Measurements from ENCODE around the gene HES3.
"Not testable (repeated sequence)": the region's sequence is repeated elsewhere in the genome, so short reads cannot be mapped to it uniquely, and the experiment has no call there.

The HES3 gene

DNA sequence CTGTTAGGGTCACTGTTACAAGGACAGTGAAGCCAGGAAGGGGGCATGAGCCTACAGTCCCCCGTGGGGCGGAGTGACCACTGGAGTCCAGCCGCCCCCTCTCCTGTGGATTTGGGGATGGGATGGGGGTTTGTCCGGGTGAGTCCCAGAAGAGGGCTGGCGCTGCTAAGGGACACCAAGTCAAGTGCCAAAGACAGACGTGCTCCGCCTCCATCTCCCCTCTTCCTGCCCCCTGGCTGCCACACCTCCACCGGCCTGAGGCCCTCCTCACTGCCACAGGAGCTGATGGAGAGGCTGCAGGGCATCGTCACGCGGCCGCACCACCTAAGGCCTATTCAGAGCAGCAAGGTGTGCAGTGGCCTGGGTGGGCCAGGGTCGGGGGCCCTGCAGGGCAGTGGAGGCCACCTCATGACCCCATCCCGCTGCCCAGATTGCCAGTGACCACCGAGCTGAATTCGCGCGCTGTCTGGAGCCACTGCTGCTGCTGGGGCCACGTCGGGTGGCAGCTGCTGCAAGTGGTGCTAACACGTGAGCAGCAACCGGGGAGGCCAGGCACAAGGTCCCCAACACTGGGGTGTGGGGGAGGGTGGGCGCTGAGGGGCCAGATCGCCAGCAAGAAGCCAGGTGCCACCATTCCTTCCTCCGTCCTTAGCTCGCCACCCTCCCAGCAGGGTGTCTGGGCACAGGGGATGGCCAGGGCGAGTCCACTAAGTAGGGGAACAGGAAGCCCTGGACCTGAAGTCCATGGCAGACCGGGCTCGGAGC is 33.2 kb upstream of the HES3 start:
- Mint-ChIP-seq H3K4me3 (no peak overlapping the region), H3K36me3 (no peaks in the 10 kb centered on the region), H3K4me1 (peaks cover 27% of the 10 kb centered on the region), H3K27me3 (peaks cover 70% of the 10 kb centered on the region), H3K9me3 (peaks cover 3% of the 10 kb centered on the region), H3K27ac (no peak overlapping the region)
- ATAC-seq: no peak

DNA sequence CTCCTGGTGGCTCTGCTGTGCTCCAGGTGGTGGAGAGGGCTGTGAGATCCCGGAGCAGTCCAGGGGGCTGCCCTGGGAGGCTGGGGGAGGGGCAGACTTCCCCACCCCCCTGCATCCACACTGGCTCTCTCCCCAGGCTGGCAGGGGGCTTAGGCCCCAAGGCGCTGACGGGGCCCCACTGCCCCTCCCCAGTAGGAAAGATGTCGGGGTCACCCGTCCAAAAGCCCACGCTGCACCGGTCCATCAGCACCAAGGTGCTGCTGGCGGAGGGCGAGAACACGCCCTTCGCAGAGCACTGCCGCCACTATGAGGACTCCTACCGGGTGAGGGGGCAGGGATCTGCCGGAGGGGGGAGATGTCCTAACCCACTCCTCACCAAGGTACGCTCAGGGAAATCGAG is 32.2 kb upstream of the HES3 start:
- H3K27me3 Mint-ChIP-seq: peaks cover 77% of the 10 kb centered on the region
- no peaks in the 10 kb centered on the region for H3K36me3 Mint-ChIP-seq
- H3K9me3 Mint-ChIP-seq: peaks cover 3% of the 10 kb centered on the region
- no peak for ATAC-seq
- H3K27ac Mint-ChIP-seq: no peak overlapping the region
- no peak overlapping the region for H3K4me3 Mint-ChIP-seq
- H3K4me1 Mint-ChIP-seq: peaks cover 25% of the 10 kb centered on the region

DNA sequence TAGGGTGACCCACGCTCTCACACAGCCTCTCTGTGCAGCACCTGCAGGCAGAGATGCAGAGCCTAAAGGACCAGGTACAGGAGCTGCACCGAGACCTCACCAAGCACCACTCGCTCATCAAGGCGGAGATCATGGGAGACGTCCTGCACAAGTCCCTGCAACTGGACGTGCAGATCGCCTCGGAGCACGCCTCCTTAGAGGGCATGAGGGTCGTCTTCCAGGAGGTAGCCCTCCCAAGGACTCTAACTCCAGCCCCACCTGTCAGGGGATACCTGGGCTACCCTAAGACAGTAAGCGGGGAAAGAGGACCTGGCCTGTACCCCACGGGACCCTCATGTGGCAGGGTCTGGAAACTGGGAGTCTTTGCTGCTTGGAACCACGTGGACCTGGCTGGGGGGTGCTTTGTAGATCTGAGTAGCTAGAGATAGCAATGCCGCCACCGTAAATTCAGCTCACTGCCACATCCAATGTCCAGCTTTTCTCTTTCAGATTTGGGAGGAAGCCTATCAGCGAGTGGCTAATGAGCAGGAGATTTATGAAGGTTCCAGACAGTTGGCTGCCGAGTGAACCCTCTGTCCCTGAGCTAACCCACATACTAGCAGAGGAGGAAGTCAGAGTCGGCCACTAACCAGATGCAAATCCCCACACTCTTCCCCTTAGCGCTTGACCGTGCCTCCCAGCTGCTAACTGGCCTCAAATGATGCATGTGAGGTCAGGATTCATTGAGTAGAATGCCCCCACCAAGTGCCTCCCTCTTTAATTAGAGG is 31.6 kb upstream of the HES3 start:
- Mint-ChIP-seq H3K4me3 (no peak overlapping the region), H3K27ac (no peak overlapping the region), H3K4me1 (peaks cover 23% of the 10 kb centered on the region), H3K9me3 (peaks cover 3% of the 10 kb centered on the region), H3K27me3 (peaks cover 77% of the 10 kb centered on the region), H3K36me3 (no peaks in the 10 kb centered on the region)
- ATAC-seq: no peak

DNA sequence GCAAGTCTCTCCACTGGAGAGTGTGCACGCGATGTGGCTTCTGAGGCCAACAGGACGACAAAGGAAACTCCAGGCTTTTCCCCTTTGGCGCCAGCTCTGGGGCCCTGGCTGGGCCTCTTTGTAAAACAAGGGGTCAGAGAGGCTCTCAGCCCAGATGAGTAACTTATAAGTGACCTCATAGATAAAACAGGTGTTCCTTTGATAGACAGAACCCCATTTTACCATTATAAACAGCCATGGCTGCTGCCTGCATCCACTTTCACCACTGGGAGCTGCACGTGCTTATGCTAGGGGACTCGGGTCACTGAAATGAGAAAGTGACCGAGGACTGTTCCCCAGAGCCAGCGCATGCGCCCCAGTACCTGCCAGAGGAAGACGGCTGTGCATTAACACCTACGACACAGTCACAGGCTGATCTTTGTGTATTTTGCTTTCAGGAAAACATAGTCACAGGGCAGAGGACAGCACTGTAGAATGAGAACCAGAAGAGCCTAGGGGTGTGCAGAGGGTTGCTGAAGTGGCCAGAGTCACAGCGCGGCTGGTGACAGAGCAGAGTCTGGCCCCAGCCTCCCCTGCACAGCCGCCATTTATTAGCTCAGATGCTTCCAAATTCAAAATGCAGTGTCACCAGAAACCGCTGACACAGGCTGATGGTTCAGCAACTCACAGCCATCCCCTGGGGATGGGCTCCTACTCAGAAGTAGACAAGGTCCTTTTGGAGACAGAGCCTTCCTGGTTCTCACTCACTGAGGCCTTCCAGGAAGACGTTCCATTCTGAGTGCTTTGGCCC is 25.4 kb upstream of the HES3 start:
- H3K4me1 Mint-ChIP-seq: peaks cover 15% of the 10 kb centered on the region
- H3K9me3 Mint-ChIP-seq: peaks cover 3% of the 10 kb centered on the region
- no peak overlapping the region for H3K27ac Mint-ChIP-seq
- ATAC-seq: no peak
- H3K27me3 Mint-ChIP-seq: peaks cover 50% of the 10 kb centered on the region
- no peak overlapping the region for H3K4me3 Mint-ChIP-seq
- peaks cover 31% of the 10 kb centered on the region for H3K36me3 Mint-ChIP-seq

DNA sequence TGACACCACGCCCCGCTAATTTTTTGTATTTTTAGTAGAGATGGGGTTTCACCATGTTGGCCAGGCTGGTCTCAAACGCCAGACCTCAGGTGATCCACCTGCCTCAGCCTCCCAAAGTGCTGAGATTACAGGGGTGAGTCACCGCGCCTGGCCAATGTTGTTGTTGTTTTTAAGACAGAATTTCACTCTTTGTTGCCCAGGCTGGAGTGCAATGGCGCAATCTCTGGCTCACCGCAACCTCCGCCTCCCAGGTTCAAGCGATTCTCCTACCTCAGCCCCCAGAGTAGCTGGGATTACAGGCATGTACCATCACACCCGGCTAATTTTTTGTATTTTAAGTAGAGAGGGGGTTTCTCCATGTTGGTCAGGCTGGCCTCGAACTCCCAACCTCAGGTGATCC is 24.3 kb upstream of the HES3 start:
- Mint-ChIP-seq H3K27me3 (peaks cover 44% of the 10 kb centered on the region), H3K4me1 (peaks cover 15% of the 10 kb centered on the region), H3K36me3 (peaks cover 42% of the 10 kb centered on the region)
- not testable (repeated sequence) for H3K27ac Mint-ChIP-seq, H3K4me3 Mint-ChIP-seq, ATAC-seq, H3K9me3 Mint-ChIP-seq

DNA sequence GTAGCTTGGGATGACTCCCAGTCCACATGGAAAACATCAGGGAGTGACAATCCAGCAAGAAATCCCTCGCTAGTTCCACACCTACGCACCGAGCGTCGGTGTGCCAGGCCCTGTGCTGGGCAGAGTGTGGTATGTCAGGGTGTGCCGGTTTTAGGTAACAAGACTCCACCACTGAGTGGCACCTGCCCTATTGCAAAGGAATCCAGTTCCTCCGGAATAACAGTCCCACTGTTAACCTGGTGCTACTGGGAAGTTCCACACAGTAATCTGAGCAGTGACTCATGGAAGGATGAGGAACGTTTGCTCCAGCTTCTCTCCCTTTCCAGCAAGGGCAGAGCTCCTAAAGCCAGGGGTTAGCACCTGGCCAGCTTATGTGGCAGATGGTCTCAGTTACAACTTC is 23.7 kb upstream of the HES3 start:
- H3K4me3 Mint-ChIP-seq: no peak overlapping the region
- H3K4me1 Mint-ChIP-seq: peaks cover 15% of the 10 kb centered on the region
- no peak overlapping the region for H3K27ac Mint-ChIP-seq
- no peaks in the 10 kb centered on the region for H3K9me3 Mint-ChIP-seq
- H3K27me3 Mint-ChIP-seq: peaks cover 38% of the 10 kb centered on the region
- H3K36me3 Mint-ChIP-seq: peaks cover 48% of the 10 kb centered on the region
- no peak for ATAC-seq

DNA sequence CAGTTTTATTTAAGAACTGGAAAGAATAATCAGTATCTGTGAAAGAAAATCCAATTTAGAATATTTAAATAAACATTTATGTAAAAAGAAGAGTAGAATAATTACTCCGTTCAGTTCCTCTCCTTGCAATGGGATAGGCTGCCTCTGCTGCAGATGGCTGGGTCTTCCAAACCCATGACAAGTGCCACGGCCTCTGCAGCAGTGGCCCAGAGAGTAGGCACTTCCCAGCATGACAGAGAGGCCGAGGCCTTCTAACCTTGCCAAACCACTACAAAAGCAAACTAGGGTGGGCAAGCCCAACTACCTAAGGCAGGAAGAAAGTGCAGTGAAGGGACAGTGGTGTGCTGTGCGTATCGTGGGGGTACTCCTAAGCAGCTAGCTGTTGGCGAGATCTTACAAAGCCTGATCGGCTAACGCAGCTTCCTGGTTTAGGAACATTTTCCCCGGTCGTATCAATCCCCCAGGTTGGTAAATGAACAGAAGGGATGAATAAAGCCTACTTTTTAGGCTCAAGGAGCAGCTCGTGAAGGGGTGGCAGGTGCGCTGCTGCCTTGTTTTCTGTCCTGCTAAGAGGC is 22.7 kb upstream of the HES3 start:
- Mint-ChIP-seq H3K27me3 (peaks cover 28% of the 10 kb centered on the region), H3K9me3 (no peaks in the 10 kb centered on the region), H3K27ac (no peak overlapping the region), H3K4me1 (peaks cover 15% of the 10 kb centered on the region), H3K4me3 (no peak overlapping the region), H3K36me3 (peaks cover 59% of the 10 kb centered on the region)
- ATAC-seq: no peak

DNA sequence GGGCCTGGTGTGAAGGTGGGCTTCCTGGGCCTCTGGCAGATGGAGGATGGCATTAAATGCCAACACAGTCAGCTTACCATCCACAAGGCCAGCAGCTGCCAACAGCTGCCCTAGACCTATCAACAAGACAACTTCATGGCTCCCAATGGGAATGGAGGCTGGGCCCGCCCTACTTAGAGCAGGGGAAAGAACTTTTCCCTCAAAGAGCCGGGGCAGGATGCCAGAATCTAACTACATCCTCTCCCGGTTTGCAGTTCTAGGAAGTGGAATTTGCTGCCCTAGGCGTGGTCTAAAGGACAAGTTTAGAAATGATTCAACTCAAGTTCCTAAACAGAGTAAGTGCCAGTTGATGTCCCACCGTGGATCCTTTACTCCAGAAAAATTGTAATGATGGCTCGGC is 21.3 kb upstream of the HES3 start:
- Mint-ChIP-seq H3K36me3 (peaks cover 62% of the 10 kb centered on the region), H3K9me3 (no peaks in the 10 kb centered on the region)
- ATAC-seq: no peak

DNA sequence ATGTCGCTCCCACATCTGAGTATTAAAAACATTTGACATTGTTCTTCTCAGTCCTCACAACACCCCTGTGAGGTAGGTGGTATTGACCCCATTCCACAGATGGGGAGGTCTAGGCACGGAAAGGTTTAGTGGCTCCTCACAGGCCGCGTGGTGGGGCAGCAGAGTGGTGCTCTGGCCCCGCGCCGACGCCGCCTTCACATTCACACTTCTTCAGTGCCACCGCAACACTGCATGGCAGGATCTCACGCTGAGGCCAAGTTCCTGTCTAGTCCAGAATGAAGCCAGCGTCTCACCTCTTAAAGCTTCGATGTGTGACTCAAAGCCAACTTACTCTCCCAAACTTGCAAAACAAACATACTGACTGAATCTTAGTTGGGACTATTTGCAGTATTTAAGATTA is 20.4 kb upstream of the HES3 start:
- no peak for ATAC-seq
- Mint-ChIP-seq H3K9me3 (no peaks in the 10 kb centered on the region), H3K27ac (no peak overlapping the region), H3K4me1 (peaks cover 5% of the 10 kb centered on the region), H3K27me3 (peaks cover 5% of the 10 kb centered on the region), H3K36me3 (peaks cover 62% of the 10 kb centered on the region), H3K4me3 (no peak overlapping the region)

More for the DNA sequence above, 21.3 kb upstream of the HES3 start:
- Mint-ChIP-seq H3K27ac (no peak overlapping the region), H3K27me3 (peaks cover 14% of the 10 kb centered on the region), H3K4me3 (no peak overlapping the region), H3K4me1 (peaks cover 12% of the 10 kb centered on the region)

DNA sequence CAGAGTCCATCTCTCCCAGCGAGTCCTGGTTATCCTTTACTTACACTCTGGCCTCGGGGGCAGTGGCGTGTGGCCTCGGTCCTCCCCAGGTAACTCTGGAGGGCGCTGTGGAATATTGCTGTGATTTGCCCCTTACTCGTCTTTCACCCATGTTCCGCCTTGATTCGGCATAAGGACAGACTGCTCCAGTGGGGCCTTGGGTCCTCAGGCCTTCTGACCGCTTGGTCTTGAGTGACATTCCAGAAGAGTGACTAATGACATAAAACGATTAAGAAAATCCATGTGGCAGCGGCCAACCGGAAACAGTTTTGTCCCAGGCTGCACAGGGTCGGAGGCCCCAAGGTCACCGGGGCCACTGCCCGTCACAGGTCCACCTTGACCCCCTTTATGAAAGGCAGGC is 19.3 kb upstream of the HES3 start:
- peaks cover 65% of the 10 kb centered on the region for H3K36me3 Mint-ChIP-seq
- no peak for ATAC-seq
- no peak overlapping the region for H3K4me3 Mint-ChIP-seq
- no peaks in the 10 kb centered on the region for H3K9me3 Mint-ChIP-seq
- H3K4me1 Mint-ChIP-seq: no peaks in the 10 kb centered on the region
- H3K27me3 Mint-ChIP-seq: no peaks in the 10 kb centered on the region
- no peak overlapping the region for H3K27ac Mint-ChIP-seq

DNA sequence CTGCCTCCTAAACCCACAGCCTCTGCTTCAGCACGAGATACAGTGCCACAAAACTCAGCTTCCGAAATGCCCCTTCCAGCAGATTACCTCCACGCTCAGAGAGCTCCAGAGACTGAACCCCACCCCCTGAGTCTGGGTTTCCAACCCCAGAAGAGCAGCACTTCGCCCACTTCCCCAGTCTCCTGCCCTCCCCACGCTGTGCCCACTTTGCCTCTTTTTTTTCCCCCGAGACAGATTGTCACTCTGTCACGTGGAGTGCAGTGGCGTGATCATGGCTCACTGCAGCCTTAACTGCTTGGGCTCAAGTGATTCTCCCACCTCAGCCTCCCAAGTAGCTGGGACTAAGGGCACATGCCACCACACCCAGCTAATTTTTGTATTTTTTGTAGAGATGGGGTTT is 18.3 kb upstream of the HES3 start:
- Mint-ChIP-seq H3K9me3 (no peaks in the 10 kb centered on the region), H3K27ac (no peak overlapping the region), H3K27me3 (no peaks in the 10 kb centered on the region), H3K4me3 (no peak overlapping the region), H3K4me1 (no peaks in the 10 kb centered on the region), H3K36me3 (peaks cover 63% of the 10 kb centered on the region)
- ATAC-seq: no peak

DNA sequence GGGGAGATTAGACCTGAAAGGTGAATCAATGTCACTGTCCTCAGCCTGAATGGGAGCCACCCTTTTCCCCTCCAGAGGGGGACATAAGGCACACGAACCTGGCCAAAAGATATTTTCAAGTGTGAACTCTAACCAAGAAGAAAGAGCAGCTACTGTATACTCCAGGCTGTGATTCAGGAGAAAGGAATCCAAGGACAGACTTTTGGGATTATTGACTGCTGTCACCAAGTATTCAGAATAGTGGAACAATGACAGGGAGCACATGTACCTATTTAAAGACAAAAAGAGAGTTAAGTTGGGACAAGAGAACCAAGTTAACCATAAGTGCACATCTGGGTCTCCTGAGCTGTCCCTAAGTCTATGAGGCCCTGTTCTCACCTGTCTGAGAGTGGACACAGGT is 10.6 kb upstream of the HES3 start:
- ATAC-seq: no peak
- Mint-ChIP-seq H3K9me3 (no peaks in the 10 kb centered on the region), H3K4me3 (no peak overlapping the region), H3K27me3 (peaks cover 9% of the 10 kb centered on the region), H3K27ac (no peak overlapping the region), H3K4me1 (peaks cover 22% of the 10 kb centered on the region), H3K36me3 (peaks cover 31% of the 10 kb centered on the region)

DNA sequence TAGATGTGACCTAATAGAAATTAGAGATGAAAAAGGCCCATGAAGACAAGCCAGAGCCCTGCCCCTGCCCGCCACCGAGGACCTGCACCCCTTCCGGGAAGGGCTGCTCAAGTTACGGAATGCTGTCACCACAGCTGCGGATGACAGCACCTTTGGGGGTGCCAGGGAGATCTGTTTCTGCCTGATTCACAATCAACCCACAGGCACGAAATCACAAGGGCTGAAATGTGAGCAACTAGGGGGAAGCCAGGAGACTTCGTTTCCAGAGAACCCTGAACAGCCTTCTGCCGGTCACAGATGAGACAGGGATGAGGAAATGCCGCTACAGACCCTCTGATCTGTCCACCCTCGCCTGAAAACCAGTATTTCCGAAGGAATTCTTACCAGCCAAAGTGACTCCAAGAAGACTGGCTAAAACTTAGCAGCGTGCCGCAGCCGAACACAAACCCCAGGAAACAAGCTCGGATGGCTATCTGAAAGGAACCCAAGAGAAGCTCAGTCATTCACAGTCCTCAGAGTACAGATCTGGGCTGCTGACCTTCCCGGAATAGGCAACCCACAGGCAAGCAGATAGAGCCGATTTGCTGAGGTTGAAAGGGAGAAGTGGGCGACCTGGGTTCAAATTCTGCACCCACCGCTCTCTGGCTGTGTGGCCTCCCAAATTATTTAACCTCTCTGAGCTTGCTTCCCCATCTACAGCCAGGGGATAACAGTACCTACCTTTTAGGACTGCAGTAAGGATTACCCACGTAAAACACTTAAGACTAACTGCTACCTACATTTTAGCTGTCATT is 9.3 kb upstream of the HES3 start:
- Mint-ChIP-seq H3K4me1 (peaks cover 22% of the 10 kb centered on the region), H3K27ac (peak overlapping the region; percentile 77), H3K36me3 (peaks cover 28% of the 10 kb centered on the region), H3K9me3 (no peaks in the 10 kb centered on the region), H3K27me3 (peaks cover 22% of the 10 kb centered on the region), H3K4me3 (peak overlapping the region; percentile 88)
- ATAC-seq: no peak

DNA sequence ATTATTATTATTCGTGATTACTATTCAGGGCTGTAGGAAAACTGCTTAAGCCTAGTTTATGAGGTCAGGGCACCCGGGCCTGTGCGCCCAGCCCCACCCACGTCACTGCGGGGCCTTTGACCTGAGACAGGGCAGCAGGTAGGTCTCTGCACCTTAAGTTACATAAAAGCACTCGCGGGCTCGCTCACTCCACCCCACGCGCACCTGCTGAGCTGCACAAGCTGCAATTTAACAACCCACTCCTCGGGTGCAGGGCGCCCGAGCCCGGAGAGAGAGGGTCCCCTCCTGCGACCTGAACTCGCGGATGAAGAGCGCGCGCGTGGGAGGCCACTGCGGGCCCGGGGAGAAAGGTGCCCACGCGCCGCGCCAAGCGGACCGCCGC is 8.7 kb upstream of the HES3 start:
- Mint-ChIP-seq H3K4me1 (peaks cover 22% of the 10 kb centered on the region), H3K27me3 (peaks cover 28% of the 10 kb centered on the region), H3K4me3 (peak overlapping the region; percentile 88), H3K27ac (peak overlapping the region; percentile 77), H3K9me3 (no peaks in the 10 kb centered on the region), H3K36me3 (peaks cover 25% of the 10 kb centered on the region)
- ATAC-seq: no peak
